Mesothelial cell of epicardium (in vitro differentiated cells): ENCODE data around the gene VGLL3. TPM values are rescaled to one million over a fixed set of nuclear protein-coding genes. Genes with fewer than 3 reads are reported as not detected.

ENCODE experiments used
- DNase-seq, 2 experiments: peaks; one replicate each; pipeline ENCODE4 v3.0.0; 2021; ENCODE audit warnings: low spot score in 2 of 2; ENCODE audit not compliant: unreplicated experiment in 2 of 2
- H3K27ac Mint-ChIP-seq: 2 replicates; pipeline ENCODE4 v1.8.0; 2021; ENCODE audit warnings: mixed read lengths
- H3K27me3 Mint-ChIP-seq: 2 replicates; pipeline ENCODE4 v1.8.0; 2021; ENCODE audit warnings: low read depth, mixed read lengths
- H3K36me3 Mint-ChIP-seq: 2 replicates; pipeline ENCODE4 v1.8.0; 2021; ENCODE audit warnings: mixed read lengths
- H3K4me1 Mint-ChIP-seq: 2 replicates; pipeline ENCODE4 v1.8.0; 2021; ENCODE audit warnings: mixed read lengths
- H3K4me3 Mint-ChIP-seq: 2 replicates; pipeline ENCODE4 v1.8.0; 2021; ENCODE audit warnings: mild to moderate bottlenecking, moderate library complexity, mixed read lengths
- H3K9me3 Mint-ChIP-seq: 2 replicates; pipeline ENCODE4 v1.8.0; 2021; ENCODE audit warnings: mixed read lengths
- total RNA-seq: library from RNA; stranded (reverse); gene quantifications from 3 replicates; pipeline ENCODE4 v1.2.1, GENCODE V29; 2021
- TF ChIP-seq, protein P1 (sequence below): fragments of 200-600 bp; sonication (generic); IDR thresholded peaks from one replicate; pipeline ENCODE4 v1.5.0; 2021; ENCODE audit warnings: antibody characterized with exemption; ENCODE audit not compliant: unreplicated experiment

Gene VGLL3
- total RNA-seq, 1 donor from 2014 or later = 11.9 TPM

DNA sequence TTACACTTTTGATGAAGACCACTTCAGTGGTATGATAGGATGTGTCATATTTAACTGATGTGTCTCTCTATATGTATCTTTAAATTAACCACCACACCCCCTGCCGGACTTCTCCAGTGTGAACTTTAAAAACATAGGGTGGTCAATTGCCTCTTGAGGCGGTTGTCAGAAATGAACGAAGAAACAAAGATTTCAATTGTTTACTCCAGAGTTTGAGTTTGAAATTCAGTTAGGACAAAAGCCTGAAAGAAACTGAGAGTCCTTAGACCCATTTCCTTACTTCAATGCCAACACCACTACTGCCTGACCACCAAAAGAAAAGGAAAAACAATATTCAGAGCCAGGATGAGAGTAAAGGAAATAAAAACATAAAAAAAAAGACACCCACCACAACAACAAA is 40.2 kb downstream of the VGLL3 start:
- no peak overlapping the region for H3K27ac Mint-ChIP-seq
- H3K9me3 Mint-ChIP-seq = no peaks in the 10 kb centered on the region
- TF ChIP-seq, protein P1, sequence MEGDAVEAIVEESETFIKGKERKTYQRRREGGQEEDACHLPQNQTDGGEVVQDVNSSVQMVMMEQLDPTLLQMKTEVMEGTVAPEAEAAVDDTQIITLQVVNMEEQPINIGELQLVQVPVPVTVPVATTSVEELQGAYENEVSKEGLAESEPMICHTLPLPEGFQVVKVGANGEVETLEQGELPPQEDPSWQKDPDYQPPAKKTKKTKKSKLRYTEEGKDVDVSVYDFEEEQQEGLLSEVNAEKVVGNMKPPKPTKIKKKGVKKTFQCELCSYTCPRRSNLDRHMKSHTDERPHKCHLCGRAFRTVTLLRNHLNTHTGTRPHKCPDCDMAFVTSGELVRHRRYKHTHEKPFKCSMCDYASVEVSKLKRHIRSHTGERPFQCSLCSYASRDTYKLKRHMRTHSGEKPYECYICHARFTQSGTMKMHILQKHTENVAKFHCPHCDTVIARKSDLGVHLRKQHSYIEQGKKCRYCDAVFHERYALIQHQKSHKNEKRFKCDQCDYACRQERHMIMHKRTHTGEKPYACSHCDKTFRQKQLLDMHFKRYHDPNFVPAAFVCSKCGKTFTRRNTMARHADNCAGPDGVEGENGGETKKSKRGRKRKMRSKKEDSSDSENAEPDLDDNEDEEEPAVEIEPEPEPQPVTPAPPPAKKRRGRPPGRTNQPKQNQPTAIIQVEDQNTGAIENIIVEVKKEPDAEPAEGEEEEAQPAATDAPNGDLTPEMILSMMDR = no peak
- H3K4me1 Mint-ChIP-seq = peaks cover 5% of the 10 kb centered on the region
- no peak overlapping the region for H3K4me3 Mint-ChIP-seq
- DNase-seq = no peak
- no peaks in the 10 kb centered on the region for H3K36me3 Mint-ChIP-seq
- no peaks in the 10 kb centered on the region for H3K27me3 Mint-ChIP-seq

DNA sequence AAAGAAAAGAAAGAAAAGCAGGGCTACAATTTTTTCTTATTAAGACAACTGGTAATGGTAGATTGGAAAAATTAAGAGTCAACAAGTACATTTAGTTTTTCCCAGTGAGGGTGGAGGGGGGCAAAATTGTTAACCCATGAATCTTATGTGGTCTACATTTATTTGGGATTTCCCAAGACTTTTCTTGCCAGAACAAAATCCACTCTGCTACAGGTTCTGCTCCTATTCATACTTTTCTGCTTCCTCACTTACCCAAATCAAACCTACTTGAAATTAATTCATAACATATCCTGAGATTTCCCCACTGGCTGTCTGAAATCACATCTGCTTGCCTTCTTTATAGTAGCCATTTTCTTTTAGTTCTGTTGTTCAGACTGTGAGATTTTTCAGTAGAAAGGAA is 41.1 kb downstream of the VGLL3 start:
- no peak overlapping the region for H3K4me3 Mint-ChIP-seq
- H3K4me1 Mint-ChIP-seq = peaks cover 5% of the 10 kb centered on the region
- H3K9me3 Mint-ChIP-seq = no peaks in the 10 kb centered on the region
- H3K27ac Mint-ChIP-seq = no peak overlapping the region
- no peaks in the 10 kb centered on the region for H3K36me3 Mint-ChIP-seq
- DNase-seq = no peak
- H3K27me3 Mint-ChIP-seq = no peaks in the 10 kb centered on the region
- TF ChIP-seq, protein P1 = no peak

DNA sequence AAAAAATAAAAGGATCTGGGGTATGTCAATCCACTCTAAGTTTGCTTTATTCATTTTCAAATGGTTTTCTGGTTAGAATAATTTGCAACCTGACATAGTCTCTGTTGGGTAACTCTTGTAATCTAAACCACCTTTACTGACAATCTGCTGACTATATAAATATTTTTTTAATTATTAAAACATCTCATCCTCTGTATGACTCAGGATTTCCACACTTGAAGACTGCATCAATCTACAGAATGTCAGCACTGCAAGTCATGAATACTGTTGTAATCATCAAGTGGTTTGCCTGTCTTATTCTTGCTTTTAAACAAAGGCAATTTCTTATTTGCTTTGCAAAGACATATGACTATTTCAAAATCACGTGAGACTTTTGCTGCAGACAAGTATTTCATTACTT is 42.1 kb downstream of the VGLL3 start:
- Mint-ChIP-seq H3K4me1 (no peaks in the 10 kb centered on the region), H3K4me3 (no peak overlapping the region), H3K36me3 (no peaks in the 10 kb centered on the region), H3K27ac (no peak overlapping the region), H3K9me3 (no peaks in the 10 kb centered on the region), H3K27me3 (no peaks in the 10 kb centered on the region)
- TF ChIP-seq, protein P1 = no peak
- DNase-seq = no peak

DNA sequence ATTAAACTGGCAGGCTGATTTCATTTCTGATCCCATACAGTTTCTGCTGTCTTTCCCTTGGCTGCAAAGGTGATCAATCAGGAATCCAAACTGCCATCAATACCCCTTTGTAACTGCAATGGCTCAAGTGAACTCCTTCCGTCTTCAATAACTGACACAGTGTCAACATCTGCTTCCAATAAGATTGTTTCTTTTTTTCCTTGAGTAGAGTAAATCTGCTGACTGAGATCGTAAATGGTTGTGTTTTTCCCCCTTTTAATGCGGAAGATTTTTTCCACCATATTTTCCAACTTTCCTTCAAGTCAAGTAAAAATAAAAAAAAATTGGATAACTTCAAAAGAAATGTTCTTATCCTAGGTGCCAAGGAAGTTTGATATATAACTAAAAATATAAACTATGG is 48.7 kb downstream of the VGLL3 start:
- peaks cover 5% of the 10 kb centered on the region for H3K4me1 Mint-ChIP-seq

DNA sequence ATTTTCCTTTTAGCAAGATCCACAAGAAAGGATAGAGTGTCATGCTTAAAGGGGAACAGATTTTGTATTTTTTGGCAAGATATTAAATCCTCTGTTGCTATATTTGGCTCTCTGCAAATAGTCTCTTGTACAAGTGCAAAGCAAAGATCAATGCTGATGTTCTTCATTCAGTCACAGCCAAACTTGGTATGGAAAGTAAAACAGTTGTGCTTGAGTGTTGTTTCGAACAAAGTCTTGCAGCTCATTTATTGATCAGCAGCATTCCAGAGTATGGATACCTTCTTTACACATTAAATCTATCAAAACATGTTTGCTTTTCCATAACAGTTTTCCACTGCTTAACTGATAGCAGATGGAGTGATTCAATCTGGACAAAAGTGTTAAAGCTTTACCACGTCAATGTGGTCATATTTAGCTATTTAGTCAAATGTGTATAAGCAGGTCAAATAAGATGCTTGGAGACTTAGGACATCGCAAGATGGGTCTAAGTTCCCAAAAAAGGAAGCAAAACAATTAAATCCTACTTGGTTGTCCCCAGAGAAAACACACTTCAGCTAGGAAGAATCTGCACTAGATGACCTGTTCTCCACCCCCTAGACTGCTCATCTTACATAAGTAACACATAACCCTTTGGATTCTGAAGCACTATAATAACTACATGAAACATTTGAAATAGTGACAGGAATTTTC is 52.4 kb downstream of the VGLL3 start:
- Mint-ChIP-seq H3K27ac (no peak overlapping the region), H3K36me3 (no peaks in the 10 kb centered on the region), H3K9me3 (peaks cover 6% of the 10 kb centered on the region), H3K27me3 (no peaks in the 10 kb centered on the region), H3K4me1 (peaks cover 7% of the 10 kb centered on the region), H3K4me3 (no peak overlapping the region)
- TF ChIP-seq, protein P1 = no peak
- DNase-seq = no peak

More for the DNA sequence above, 48.7 kb downstream of the VGLL3 start:
- TF ChIP-seq, protein P1 = no peak
- Mint-ChIP-seq H3K4me3 (no peak overlapping the region), H3K9me3 (no peaks in the 10 kb centered on the region), H3K27ac (no peak overlapping the region), H3K36me3 (no peaks in the 10 kb centered on the region), H3K27me3 (no peaks in the 10 kb centered on the region)
- DNase-seq = no peak
